ENCODE data around the gene NAP1L1. TPM values are rescaled to one million over a fixed set of nuclear protein-coding genes. Genes with fewer than 3 reads are reported as not detected.

The NAP1L1 gene
- total RNA-seq, 1 experiment from 2014 or later = 620 TPM

DNA sequence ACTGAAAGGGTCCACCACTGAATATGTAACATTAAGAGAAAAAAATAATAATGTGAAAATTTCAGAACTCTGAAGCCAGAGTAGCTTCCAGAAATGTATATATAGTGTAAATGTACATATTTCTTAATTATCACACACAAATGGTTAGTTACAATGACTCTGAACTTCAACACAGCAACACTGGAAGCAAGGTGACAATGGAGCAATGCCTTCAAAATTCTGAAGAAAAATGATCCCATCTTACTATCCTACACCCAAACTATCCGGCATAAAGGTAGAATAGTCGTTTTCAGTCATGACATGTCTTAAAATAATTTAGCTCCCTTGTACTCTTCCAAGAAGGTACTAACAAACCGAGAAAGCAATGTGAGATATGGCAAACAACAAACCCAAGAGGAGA, 11.9 kb downstream of the NAP1L1 start:
- H3K9me3 ChIP-seq (ENCODE audit: control insufficient read depth, insufficient read depth, low read depth, low read length) = no peaks in the 10 kb centered on the region
- peaks cover 43% of the 10 kb centered on the region for H3K4me1 ChIP-seq (ENCODE audit: control insufficient read depth, insufficient read depth, low read length)
- no peak overlapping the region for H3K4me3 ChIP-seq (ENCODE audit: low read depth in 2 of 2, low read length in 2 of 2)
- ChIA-PET CTCF (interaction anchor here (0.7 kb wide), 1 partner anchor 591 kb away, joined by 4 read pairs; no protein-coding TSS in a partner anchor), POLR2A (interaction anchor here (0.6 kb wide), 1 partner anchor 285 kb away, joined by 8 read pairs; no protein-coding TSS in a partner anchor)
- DNase-seq (ENCODE audit: low read depth, low spot score) = no peak
- H3K36me3 ChIP-seq (ENCODE audit: control insufficient read depth, insufficient read depth, low read length) = peaks cover 32% of the 10 kb centered on the region
- no TSS peak for BruUV-seq (replicated peaks)
- no peak overlapping the region for H3K27ac ChIP-seq (ENCODE audit: low read length)
- no peak for ATAC-seq
- no peaks in the 10 kb centered on the region for H3K27me3 ChIP-seq (ENCODE audit: control insufficient read depth, insufficient read depth, low read length)
- TF ChIP-seq, protein P1, sequence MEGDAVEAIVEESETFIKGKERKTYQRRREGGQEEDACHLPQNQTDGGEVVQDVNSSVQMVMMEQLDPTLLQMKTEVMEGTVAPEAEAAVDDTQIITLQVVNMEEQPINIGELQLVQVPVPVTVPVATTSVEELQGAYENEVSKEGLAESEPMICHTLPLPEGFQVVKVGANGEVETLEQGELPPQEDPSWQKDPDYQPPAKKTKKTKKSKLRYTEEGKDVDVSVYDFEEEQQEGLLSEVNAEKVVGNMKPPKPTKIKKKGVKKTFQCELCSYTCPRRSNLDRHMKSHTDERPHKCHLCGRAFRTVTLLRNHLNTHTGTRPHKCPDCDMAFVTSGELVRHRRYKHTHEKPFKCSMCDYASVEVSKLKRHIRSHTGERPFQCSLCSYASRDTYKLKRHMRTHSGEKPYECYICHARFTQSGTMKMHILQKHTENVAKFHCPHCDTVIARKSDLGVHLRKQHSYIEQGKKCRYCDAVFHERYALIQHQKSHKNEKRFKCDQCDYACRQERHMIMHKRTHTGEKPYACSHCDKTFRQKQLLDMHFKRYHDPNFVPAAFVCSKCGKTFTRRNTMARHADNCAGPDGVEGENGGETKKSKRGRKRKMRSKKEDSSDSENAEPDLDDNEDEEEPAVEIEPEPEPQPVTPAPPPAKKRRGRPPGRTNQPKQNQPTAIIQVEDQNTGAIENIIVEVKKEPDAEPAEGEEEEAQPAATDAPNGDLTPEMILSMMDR (IDR thresholded peaks at IDR 0.05) = no peak
- TF ChIP-seq SIN3A (IDR thresholded peaks at IDR 0.05; ENCODE audit: borderline replicate concordance, insufficient read depth, low read depth, low read length) = no peak
- no peak for TF ChIP-seq POLR2AphosphoS5 (IDR thresholded peaks at IDR 0.05; ENCODE audit: low read depth, low read length)
- no peak for TF ChIP-seq TCF7L2 (IDR thresholded peaks at IDR 0.05; ENCODE audit: low read depth, low read length)
- TF ChIP-seq, protein P2, sequence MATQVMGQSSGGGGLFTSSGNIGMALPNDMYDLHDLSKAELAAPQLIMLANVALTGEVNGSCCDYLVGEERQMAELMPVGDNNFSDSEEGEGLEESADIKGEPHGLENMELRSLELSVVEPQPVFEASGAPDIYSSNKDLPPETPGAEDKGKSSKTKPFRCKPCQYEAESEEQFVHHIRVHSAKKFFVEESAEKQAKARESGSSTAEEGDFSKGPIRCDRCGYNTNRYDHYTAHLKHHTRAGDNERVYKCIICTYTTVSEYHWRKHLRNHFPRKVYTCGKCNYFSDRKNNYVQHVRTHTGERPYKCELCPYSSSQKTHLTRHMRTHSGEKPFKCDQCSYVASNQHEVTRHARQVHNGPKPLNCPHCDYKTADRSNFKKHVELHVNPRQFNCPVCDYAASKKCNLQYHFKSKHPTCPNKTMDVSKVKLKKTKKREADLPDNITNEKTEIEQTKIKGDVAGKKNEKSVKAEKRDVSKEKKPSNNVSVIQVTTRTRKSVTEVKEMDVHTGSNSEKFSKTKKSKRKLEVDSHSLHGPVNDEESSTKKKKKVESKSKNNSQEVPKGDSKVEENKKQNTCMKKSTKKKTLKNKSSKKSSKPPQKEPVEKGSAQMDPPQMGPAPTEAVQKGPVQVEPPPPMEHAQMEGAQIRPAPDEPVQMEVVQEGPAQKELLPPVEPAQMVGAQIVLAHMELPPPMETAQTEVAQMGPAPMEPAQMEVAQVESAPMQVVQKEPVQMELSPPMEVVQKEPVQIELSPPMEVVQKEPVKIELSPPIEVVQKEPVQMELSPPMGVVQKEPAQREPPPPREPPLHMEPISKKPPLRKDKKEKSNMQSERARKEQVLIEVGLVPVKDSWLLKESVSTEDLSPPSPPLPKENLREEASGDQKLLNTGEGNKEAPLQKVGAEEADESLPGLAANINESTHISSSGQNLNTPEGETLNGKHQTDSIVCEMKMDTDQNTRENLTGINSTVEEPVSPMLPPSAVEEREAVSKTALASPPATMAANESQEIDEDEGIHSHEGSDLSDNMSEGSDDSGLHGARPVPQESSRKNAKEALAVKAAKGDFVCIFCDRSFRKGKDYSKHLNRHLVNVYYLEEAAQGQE (IDR thresholded peaks at IDR 0.05; ENCODE audit: insufficient read depth in 1 of 2, low read depth in 2 of 2, low read length in 1 of 2) = no peak
- intact Hi-C loops (cut with micrococcal nuclease; ENCODE audit: unreplicated experiment) (no loop called here), in situ Hi-C loops (cut with HindIII; ENCODE audit: low pct_unique_long_range_greater_than_20kb, low sequenced_read_pairs) (no loop called here)

DNA sequence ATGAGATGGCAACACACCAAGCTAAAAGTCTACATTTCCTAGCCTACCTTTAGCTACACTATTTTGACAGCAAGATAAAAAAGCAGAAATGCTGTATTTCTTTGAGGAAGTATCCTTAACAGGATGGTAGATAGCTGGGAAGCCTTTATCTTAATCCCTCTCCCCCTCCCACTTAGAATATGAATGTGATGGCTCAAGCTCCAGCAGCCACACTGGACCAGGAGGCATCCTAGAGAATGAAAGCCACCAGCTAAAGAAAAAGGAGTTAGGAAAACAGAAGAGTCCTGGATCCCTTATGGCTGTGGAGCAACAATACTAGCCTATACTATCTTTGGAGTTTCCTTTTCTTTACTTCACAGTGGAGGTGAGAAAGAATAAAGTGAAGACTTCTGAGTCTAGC, 15.1 kb downstream of the NAP1L1 start:
- no peak for TF ChIP-seq TCF7L2 (IDR thresholded peaks at IDR 0.05; ENCODE audit: low read depth, low read length)
- TF ChIP-seq SIN3A (IDR thresholded peaks at IDR 0.05; ENCODE audit: borderline replicate concordance, insufficient read depth, low read depth, low read length) = no peak
- TF ChIP-seq, protein P2 (IDR thresholded peaks at IDR 0.05; ENCODE audit: insufficient read depth in 1 of 2, low read depth in 2 of 2, low read length in 1 of 2) = no peak
- TF ChIP-seq, protein P1 (IDR thresholded peaks at IDR 0.05) = no peak
- TF ChIP-seq POLR2AphosphoS5 (IDR thresholded peaks at IDR 0.05; ENCODE audit: low read depth, low read length) = no peak

More for the DNA sequence above, 15.1 kb downstream of the NAP1L1 start:
- in situ Hi-C loops (cut with HindIII; ENCODE audit: low pct_unique_long_range_greater_than_20kb, low sequenced_read_pairs) = no loop called here
- H3K36me3 ChIP-seq (ENCODE audit: control insufficient read depth, insufficient read depth, low read length) = peaks cover 60% of the 10 kb centered on the region
- no peaks in the 10 kb centered on the region; the same call in 1 of the 2 replicates for H3K9me3 ChIP-seq (ENCODE audit: control insufficient read depth, insufficient read depth, low read depth, low read length)
- BruUV-seq (replicated peaks) = no TSS peak
- intact Hi-C loops (cut with micrococcal nuclease; ENCODE audit: unreplicated experiment) = no loop called here
- H3K27ac ChIP-seq (ENCODE audit: low read length) = no peak overlapping the region
- DNase-seq (ENCODE audit: low read depth, low spot score) (no peak), ATAC-seq (no peak)
- H3K4me3 ChIP-seq (ENCODE audit: low read depth in 2 of 2, low read length in 2 of 2) = no peak overlapping the region
- H3K27me3 ChIP-seq (ENCODE audit: control insufficient read depth, insufficient read depth, low read length) = no peaks in the 10 kb centered on the region
- H3K4me1 ChIP-seq (ENCODE audit: control insufficient read depth, insufficient read depth, low read length) = peaks cover 35% of the 10 kb centered on the region
- CTCF ChIA-PET = no interaction called here
- POLR2A ChIA-PET = interaction anchor here (0.7 kb wide), 1 partner anchor 9 kb away, joined by 3 read pairs; no protein-coding TSS in a partner anchor

All from Panc1 (cell line).